Vagina (tissue), 2 donors: ENCODE measurements around the gene ABCD2.

Experiments used
- POLR2A ChIP-seq, 2 donors: fragments of 450-650 bp; IDR thresholded peaks; one replicate each; pipeline ENCODE4 v1.6.1; 2017; ENCODE audit warnings: antibody characterized with exemption in 2 of 2, mild to moderate bottlenecking in 2 of 2, moderate library complexity in 2 of 2
- POLR2AphosphoS5 ChIP-seq, 2 donors: sonication (generic); formaldehyde crosslinking; IDR thresholded peaks; one replicate each; pipeline ENCODE4 v1.9.0; 2017; ENCODE audit warnings: antibody characterized with exemption in 2 of 2, mild to moderate bottlenecking in 2 of 2, low read depth in 1 of 2; ENCODE audit not compliant: insufficient read depth in 1 of 2
- TF ChIP-seq, protein P1 (sequence below), 3 experiments: fragments of 450-650 bp in 2 of 3; fragments of 200-600 bp in 1 of 3; sonication (generic) in 1 of 3; IDR thresholded peaks; one replicate each; pipeline ENCODE4 v1.5.1; 2017 to 2019; ENCODE audit warnings: antibody characterized with exemption in 3 of 3, mild to moderate bottlenecking in 2 of 3, moderate library complexity in 2 of 3

DNA sequence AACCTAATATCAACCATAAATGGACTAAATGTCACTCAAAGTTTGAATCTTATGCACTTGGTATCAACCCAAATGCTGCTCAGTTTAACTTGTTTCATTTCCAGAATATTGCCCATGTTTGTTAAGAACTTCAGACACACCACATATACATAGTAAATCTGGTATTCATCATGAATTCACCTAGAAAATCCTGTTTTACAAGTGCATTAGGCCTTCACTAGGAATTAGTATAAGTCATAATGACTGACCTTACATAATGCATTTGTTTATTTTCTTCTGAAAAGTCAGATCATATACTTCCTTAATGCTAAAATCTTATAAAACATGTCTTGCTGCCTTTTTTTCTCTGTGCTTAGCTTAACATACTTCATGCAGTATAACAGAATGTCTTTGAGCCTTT, 66.1 kb downstream of the ABCD2 start:
- no peak for TF ChIP-seq POLR2AphosphoS5 (IDR thresholded peaks at IDR 0.05; ENCODE audit: insufficient read depth in 1 of 2, low read depth in 1 of 2)
- TF ChIP-seq, protein P1, sequence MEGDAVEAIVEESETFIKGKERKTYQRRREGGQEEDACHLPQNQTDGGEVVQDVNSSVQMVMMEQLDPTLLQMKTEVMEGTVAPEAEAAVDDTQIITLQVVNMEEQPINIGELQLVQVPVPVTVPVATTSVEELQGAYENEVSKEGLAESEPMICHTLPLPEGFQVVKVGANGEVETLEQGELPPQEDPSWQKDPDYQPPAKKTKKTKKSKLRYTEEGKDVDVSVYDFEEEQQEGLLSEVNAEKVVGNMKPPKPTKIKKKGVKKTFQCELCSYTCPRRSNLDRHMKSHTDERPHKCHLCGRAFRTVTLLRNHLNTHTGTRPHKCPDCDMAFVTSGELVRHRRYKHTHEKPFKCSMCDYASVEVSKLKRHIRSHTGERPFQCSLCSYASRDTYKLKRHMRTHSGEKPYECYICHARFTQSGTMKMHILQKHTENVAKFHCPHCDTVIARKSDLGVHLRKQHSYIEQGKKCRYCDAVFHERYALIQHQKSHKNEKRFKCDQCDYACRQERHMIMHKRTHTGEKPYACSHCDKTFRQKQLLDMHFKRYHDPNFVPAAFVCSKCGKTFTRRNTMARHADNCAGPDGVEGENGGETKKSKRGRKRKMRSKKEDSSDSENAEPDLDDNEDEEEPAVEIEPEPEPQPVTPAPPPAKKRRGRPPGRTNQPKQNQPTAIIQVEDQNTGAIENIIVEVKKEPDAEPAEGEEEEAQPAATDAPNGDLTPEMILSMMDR (IDR thresholded peaks at IDR 0.05), result no peak
- TF ChIP-seq POLR2A (IDR thresholded peaks at IDR 0.05), result no peak
